ENCODE measurements around the gene SMIM3. TPM values are rescaled to one million over a fixed set of nuclear protein-coding genes. Genes with fewer than 3 reads are reported as not detected.

Gene SMIM3
- total RNA-seq, 1 experiment from 2014 or later, result 14.5 TPM

DNA sequence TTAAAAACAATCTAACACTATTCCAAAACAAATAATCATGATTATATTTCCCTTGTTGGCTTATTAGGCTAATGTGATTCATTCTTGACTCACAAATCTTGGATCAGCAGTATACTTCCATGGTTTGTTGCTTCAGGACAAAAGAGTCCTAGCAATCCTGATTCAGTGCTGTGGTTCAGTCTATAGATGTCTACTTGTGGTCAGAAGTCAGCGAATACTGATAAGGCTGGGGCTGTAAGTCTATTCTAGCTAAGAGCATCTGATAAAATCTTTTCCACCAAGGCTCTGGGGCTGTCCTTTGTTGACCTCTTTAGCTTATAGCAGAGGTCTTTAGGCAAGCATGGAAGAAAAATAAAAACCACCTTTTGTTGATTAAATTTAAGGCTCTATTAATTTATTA lies 4.4 kb upstream of the SMIM3 start:
- Histone ChIP-seq H3K4me1 (ENCODE audit: insufficient read depth, low read length, poor library complexity, severe bottlenecking) (peaks cover 9% of the 10 kb centered on the region), H3K9me3 (ENCODE audit: low read depth, low read length, poor library complexity, severe bottlenecking) (no peaks in the 10 kb centered on the region), H3K27ac (ENCODE audit: low read depth, low read length, poor library complexity, severe bottlenecking) (no peak overlapping the region), H3K27me3 (replicated peaks; ENCODE audit: insufficient read depth, low read depth, low read length, poor library complexity) (no peaks in the 10 kb centered on the region), H3K36me3 (ENCODE audit: insufficient read depth, low read length, poor library complexity, severe bottlenecking) (no peaks in the 10 kb centered on the region), H3K4me3 (ENCODE audit: low read depth, low read length, poor library complexity, severe bottlenecking) (no peak overlapping the region)
- BruUV-seq (replicated peaks), result no TSS peak
- ChIA-PET POLR2A (ENCODE audit: low non-redundant PET) (no interaction called here), CTCF (no interaction called here)
- TF ChIP-seq, protein P1, sequence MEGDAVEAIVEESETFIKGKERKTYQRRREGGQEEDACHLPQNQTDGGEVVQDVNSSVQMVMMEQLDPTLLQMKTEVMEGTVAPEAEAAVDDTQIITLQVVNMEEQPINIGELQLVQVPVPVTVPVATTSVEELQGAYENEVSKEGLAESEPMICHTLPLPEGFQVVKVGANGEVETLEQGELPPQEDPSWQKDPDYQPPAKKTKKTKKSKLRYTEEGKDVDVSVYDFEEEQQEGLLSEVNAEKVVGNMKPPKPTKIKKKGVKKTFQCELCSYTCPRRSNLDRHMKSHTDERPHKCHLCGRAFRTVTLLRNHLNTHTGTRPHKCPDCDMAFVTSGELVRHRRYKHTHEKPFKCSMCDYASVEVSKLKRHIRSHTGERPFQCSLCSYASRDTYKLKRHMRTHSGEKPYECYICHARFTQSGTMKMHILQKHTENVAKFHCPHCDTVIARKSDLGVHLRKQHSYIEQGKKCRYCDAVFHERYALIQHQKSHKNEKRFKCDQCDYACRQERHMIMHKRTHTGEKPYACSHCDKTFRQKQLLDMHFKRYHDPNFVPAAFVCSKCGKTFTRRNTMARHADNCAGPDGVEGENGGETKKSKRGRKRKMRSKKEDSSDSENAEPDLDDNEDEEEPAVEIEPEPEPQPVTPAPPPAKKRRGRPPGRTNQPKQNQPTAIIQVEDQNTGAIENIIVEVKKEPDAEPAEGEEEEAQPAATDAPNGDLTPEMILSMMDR (conservative IDR thresholded peaks at IDR 0.05; ENCODE audit: low read depth, low read length), result no peak
- TF ChIP-seq EZH2 (IDR thresholded peaks at IDR 0.05; ENCODE audit: borderline replicate concordance, low read depth, low read length, poor library complexity, severe bottlenecking), result no peak
- DNase-seq (ENCODE audit: low spot score), result no peak
- intact Hi-C loops (cut with micrococcal nuclease; ENCODE audit: unreplicated experiment), result no loop called here

GRCh38 chr5:150777685-150778084 lies 872 bp upstream of the SMIM3 start:
- intact Hi-C loops (cut with micrococcal nuclease; ENCODE audit: unreplicated experiment), result no loop called here
- CTCF ChIA-PET, result no interaction called here
- Histone ChIP-seq H3K27ac (ENCODE audit: low read depth, low read length, poor library complexity, severe bottlenecking) (no peak overlapping the region), H3K4me3 (ENCODE audit: low read depth, low read length, poor library complexity, severe bottlenecking) (no peak overlapping the region), H3K27me3 (replicated peaks; ENCODE audit: insufficient read depth, low read depth, low read length, poor library complexity) (no peaks in the 10 kb centered on the region), H3K9me3 (ENCODE audit: low read depth, low read length, poor library complexity, severe bottlenecking) (no peaks in the 10 kb centered on the region), H3K36me3 (ENCODE audit: insufficient read depth, low read length, poor library complexity, severe bottlenecking) (no peaks in the 10 kb centered on the region), H3K4me1 (ENCODE audit: insufficient read depth, low read length, poor library complexity, severe bottlenecking) (peaks cover 42% of the 10 kb centered on the region)
- BruUV-seq (replicated peaks), result no TSS peak
- no peak for DNase-seq (ENCODE audit: low spot score)
- TF ChIP-seq EZH2 (IDR thresholded peaks at IDR 0.05; ENCODE audit: borderline replicate concordance, low read depth, low read length, poor library complexity, severe bottlenecking), result no peak
- TF ChIP-seq, protein P1 (conservative IDR thresholded peaks at IDR 0.05; ENCODE audit: low read depth, low read length), result no peak
- POLR2A ChIA-PET (ENCODE audit: low non-redundant PET), result no interaction called here

GRCh38 chr5:150778088-150778516 lies 455 bp upstream of the SMIM3 start:
- Histone ChIP-seq H3K9me3 (ENCODE audit: low read depth, low read length, poor library complexity, severe bottlenecking) (no peaks in the 10 kb centered on the region), H3K27ac (ENCODE audit: low read depth, low read length, poor library complexity, severe bottlenecking) (peak overlapping the region; percentile 61), H3K4me3 (ENCODE audit: low read depth, low read length, poor library complexity, severe bottlenecking) (peak overlapping the region; percentile 68), H3K36me3 (ENCODE audit: insufficient read depth, low read length, poor library complexity, severe bottlenecking) (no peaks in the 10 kb centered on the region), H3K4me1 (ENCODE audit: insufficient read depth, low read length, poor library complexity, severe bottlenecking) (peaks cover 46% of the 10 kb centered on the region), H3K27me3 (replicated peaks; ENCODE audit: insufficient read depth, low read depth, low read length, poor library complexity) (no peaks in the 10 kb centered on the region)
- CTCF ChIA-PET, result no interaction called here
- TF ChIP-seq, protein P1 (conservative IDR thresholded peaks at IDR 0.05; ENCODE audit: low read depth, low read length), result no peak
- no peak for TF ChIP-seq EZH2 (IDR thresholded peaks at IDR 0.05; ENCODE audit: borderline replicate concordance, low read depth, low read length, poor library complexity, severe bottlenecking)
- POLR2A ChIA-PET (ENCODE audit: low non-redundant PET), result no interaction called here
- intact Hi-C loops (cut with micrococcal nuclease; ENCODE audit: unreplicated experiment), result no loop called here
- BruUV-seq (replicated peaks), result no TSS peak
- no peak for DNase-seq (ENCODE audit: low spot score)
